Measurements from ENCODE around the gene VEGFD. TPM values are rescaled to one million over a fixed set of nuclear protein-coding genes. Genes with fewer than 3 reads are reported as not detected.

Gene VEGFD
- total RNA-seq, 1 experiment from 2014 or later: 0.36 TPM

DNA sequence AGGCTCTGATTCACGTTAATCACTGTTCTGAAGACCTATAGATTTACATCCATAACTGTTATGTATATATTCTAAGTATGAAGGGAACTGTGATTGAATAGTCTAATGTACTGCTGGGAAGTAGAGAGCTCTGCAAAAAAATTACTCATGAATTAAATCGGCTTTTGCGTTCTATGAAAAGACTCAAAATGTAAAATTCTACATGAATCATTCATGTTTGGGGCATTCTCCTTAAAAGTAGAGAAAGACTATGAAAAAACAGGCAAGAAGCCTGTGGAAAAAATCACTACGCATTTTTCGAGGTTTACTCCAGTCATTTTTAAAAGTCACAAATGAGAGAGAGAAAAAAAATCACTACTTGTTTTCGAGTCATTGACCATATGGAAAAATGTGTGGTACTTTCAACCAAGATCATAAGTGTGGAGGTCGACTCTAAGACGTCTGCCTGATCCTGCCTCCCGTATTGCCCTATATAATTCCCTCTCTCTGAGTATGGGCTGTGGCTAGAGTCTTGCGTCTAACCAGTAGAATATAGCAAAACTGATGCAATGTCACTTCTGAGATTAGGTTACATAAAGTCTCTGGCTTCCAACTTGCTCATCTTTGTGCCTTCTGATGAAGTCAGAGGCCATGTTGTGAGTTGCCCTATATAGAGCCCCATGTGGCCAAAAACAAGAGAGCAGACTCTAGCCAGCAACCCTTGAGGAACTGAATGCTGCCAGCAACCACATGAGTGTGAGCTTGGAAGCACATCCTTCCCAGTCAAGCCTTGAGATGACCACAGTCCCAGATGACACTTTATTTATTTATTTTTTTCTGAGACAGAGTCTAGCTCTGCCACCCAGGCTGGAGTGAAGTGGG is 32.1 kb upstream of the VEGFD start:
- peak in 1 of 2 experiments; percentile 0 for DNase-seq
- no peaks in the 10 kb centered on the region for H3K27me3 ChIP-seq (replicated peaks; ENCODE audit: control insufficient read depth, insufficient read depth, low read length)
- no peaks in the 10 kb centered on the region for H3K9me3 ChIP-seq
- Mint-ChIP-seq H3K27ac (ENCODE audit: unreplicated experiment) (no peak overlapping the region), H3K36me3 (ENCODE audit: insufficient read depth, unreplicated experiment) (no peaks in the 10 kb centered on the region), H3K27me3 (ENCODE audit: insufficient read depth, unreplicated experiment) (no peaks in the 10 kb centered on the region), H3K4me3 (ENCODE audit: unreplicated experiment) (no peak overlapping the region), H3K4me1 (ENCODE audit: low read depth, unreplicated experiment) (no peaks in the 10 kb centered on the region), H3K9me3 (ENCODE audit: unreplicated experiment) (peaks cover 10% of the 10 kb centered on the region)
- intact Hi-C loops (cut with micrococcal nuclease; ENCODE audit: unreplicated experiment): no loop called here
- H3K36me3 ChIP-seq (ENCODE audit: control insufficient read depth, insufficient read depth, low read length): no peaks in the 10 kb centered on the region; the same call in 1 of the 2 replicates
- ChIA-PET POLR2A (no interaction called here), CTCF (no interaction called here)
- no peaks in the 10 kb centered on the region for H3K4me1 ChIP-seq
- no peak overlapping the region for H3K4me3 ChIP-seq (ENCODE audit: low read depth, low read length)
- TF ChIP-seq, protein P1, sequence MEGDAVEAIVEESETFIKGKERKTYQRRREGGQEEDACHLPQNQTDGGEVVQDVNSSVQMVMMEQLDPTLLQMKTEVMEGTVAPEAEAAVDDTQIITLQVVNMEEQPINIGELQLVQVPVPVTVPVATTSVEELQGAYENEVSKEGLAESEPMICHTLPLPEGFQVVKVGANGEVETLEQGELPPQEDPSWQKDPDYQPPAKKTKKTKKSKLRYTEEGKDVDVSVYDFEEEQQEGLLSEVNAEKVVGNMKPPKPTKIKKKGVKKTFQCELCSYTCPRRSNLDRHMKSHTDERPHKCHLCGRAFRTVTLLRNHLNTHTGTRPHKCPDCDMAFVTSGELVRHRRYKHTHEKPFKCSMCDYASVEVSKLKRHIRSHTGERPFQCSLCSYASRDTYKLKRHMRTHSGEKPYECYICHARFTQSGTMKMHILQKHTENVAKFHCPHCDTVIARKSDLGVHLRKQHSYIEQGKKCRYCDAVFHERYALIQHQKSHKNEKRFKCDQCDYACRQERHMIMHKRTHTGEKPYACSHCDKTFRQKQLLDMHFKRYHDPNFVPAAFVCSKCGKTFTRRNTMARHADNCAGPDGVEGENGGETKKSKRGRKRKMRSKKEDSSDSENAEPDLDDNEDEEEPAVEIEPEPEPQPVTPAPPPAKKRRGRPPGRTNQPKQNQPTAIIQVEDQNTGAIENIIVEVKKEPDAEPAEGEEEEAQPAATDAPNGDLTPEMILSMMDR (IDR thresholded peaks at IDR 0.05; ENCODE audit: insufficient read depth in 1 of 2, low read depth in 1 of 2, low read length in 1 of 2, severe bottlenecking in 1 of 2, unreplicated experiment in 1 of 2): no peak
- no TSS peak for BruUV-seq (replicated peaks)

DNA sequence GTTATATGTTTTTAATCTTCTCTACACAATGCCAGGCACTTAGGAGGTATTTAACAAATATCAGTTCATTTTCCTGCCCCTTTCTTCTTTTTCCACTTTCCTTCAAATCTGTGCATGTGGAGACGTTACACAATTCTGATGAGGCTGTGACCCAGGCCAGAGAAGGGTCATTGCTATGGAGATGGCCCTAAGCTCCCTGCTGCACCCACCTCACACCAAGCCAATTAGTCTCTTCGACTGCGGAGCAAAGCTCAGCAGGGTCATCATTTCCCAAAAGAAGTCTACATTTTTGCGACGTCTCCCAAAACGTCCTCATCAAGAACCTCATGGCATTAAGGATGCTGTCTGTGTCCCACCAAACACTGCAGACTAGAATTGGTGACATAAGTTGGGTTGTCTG is 28.9 kb upstream of the VEGFD start:
- H3K27ac Mint-ChIP-seq (ENCODE audit: unreplicated experiment): no peak overlapping the region
- POLR2A ChIA-PET: no interaction called here
- no peaks in the 10 kb centered on the region for H3K27me3 ChIP-seq (replicated peaks; ENCODE audit: control insufficient read depth, insufficient read depth, low read length)
- no peaks in the 10 kb centered on the region for H3K9me3 ChIP-seq
- no peak for DNase-seq
- TF ChIP-seq, protein P1 (IDR thresholded peaks at IDR 0.05; ENCODE audit: insufficient read depth in 1 of 2, low read depth in 1 of 2, low read length in 1 of 2, severe bottlenecking in 1 of 2, unreplicated experiment in 1 of 2): no peak
- H3K4me3 ChIP-seq (ENCODE audit: low read depth, low read length): no peak overlapping the region
- no TSS peak for BruUV-seq (replicated peaks)
- no peaks in the 10 kb centered on the region for H3K36me3 Mint-ChIP-seq (ENCODE audit: insufficient read depth, unreplicated experiment)
- no peaks in the 10 kb centered on the region for H3K4me1 ChIP-seq
- CTCF ChIA-PET: no interaction called here
- no peaks in the 10 kb centered on the region for H3K4me1 Mint-ChIP-seq (ENCODE audit: low read depth, unreplicated experiment)
- H3K4me3 Mint-ChIP-seq (ENCODE audit: unreplicated experiment): no peak overlapping the region
- no peaks in the 10 kb centered on the region for H3K27me3 Mint-ChIP-seq (ENCODE audit: insufficient read depth, unreplicated experiment)
- H3K36me3 ChIP-seq (ENCODE audit: control insufficient read depth, insufficient read depth, low read length): no peaks in the 10 kb centered on the region; the same call in 1 of the 2 replicates
- peaks cover 9% of the 10 kb centered on the region for H3K9me3 Mint-ChIP-seq (ENCODE audit: unreplicated experiment)
- intact Hi-C loops (cut with micrococcal nuclease; ENCODE audit: unreplicated experiment): no loop called here

DNA sequence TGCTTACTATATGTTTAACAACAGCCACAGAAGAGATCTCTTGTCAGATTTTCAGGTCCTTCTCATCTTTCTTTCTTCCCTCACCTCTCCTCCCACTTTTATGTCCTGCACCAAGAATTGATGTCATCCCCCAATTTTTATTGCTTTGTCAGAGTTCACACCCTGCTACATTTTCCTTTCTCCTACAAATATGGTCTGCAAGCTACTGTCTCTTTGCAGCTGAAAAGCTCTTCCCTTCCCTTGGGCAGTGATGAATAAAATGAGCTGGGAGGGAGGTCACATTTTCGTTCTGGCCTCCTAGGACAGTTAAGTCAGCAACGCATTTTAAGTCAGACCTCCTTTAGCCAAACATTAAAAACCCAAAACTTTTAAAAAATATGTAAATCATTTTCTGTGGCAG is 26.7 kb upstream of the VEGFD start:
- Mint-ChIP-seq H3K36me3 (ENCODE audit: insufficient read depth, unreplicated experiment) (no peaks in the 10 kb centered on the region), H3K4me3 (ENCODE audit: unreplicated experiment) (no peak overlapping the region), H3K27ac (ENCODE audit: unreplicated experiment) (no peak overlapping the region), H3K27me3 (ENCODE audit: insufficient read depth, unreplicated experiment) (no peaks in the 10 kb centered on the region), H3K4me1 (ENCODE audit: low read depth, unreplicated experiment) (no peaks in the 10 kb centered on the region), H3K9me3 (ENCODE audit: unreplicated experiment) (no peaks in the 10 kb centered on the region)
- BruUV-seq (replicated peaks): no TSS peak
- DNase-seq: no peak
- intact Hi-C loops (cut with micrococcal nuclease; ENCODE audit: unreplicated experiment): no loop called here
- no peak overlapping the region for H3K4me3 ChIP-seq (ENCODE audit: low read depth, low read length)
- TF ChIP-seq, protein P1 (IDR thresholded peaks at IDR 0.05; ENCODE audit: insufficient read depth in 1 of 2, low read depth in 1 of 2, low read length in 1 of 2, severe bottlenecking in 1 of 2, unreplicated experiment in 1 of 2): no peak
- H3K27me3 ChIP-seq (replicated peaks; ENCODE audit: control insufficient read depth, insufficient read depth, low read length): no peaks in the 10 kb centered on the region
- H3K36me3 ChIP-seq (ENCODE audit: control insufficient read depth, insufficient read depth, low read length): no peaks in the 10 kb centered on the region
- ChIA-PET POLR2A (no interaction called here), CTCF (no interaction called here)
- H3K4me1 ChIP-seq: no peaks in the 10 kb centered on the region
- H3K9me3 ChIP-seq: no peaks in the 10 kb centered on the region

Measured in Caco-2 (cell line).